Activated T-cell treated with anti-CD3 and anti-CD28 coated beads for 48 hours (primary cell): ENCODE results near the gene POLR2J3.
"Not testable (repeated sequence)": the region's sequence is repeated elsewhere in the genome, so short reads cannot be mapped to it uniquely, and the experiment has no call there.

ENCODE experiments used
- DNase-seq: peaks from one replicate; pipeline ENCODE4 v3.0.0-alpha.2; 2020; ENCODE audit warnings: low read depth

The POLR2J3 gene

DNA sequence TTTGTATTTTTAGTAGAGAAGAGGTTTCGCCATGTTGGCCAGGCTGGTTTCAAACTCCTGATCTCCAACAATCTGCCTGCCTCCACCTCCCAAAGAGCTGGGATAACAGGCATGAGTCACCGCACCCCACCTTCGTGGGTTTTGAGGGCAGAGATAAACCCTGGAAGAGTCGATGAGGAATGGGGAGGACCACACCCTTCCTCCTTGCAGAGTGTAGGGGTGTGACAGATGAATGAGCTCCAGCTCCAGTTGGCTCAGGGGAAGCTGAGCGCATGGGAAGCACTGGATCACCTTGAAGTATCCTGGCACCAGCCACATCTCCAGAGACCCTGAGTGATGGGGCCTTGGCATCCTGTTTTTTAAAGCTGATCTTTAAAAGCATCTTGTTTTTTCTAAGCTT, 11.1 kb upstream of the POLR2J3 start:
- not testable (repeated sequence) for DNase-seq

GRCh38 chr7:102581722-102582121, 9.3 kb upstream of the POLR2J3 start:
- DNase-seq: not testable (repeated sequence)

GRCh38 chr7:102578486-102578885, 6.1 kb upstream of the POLR2J3 start:
- not testable (repeated sequence) for DNase-seq

- DNase-seq: not testable (repeated sequence)
Observed at GRCh38 chr7:102577315-102578240, 5.2 kb upstream of the POLR2J3 start.

DNA sequence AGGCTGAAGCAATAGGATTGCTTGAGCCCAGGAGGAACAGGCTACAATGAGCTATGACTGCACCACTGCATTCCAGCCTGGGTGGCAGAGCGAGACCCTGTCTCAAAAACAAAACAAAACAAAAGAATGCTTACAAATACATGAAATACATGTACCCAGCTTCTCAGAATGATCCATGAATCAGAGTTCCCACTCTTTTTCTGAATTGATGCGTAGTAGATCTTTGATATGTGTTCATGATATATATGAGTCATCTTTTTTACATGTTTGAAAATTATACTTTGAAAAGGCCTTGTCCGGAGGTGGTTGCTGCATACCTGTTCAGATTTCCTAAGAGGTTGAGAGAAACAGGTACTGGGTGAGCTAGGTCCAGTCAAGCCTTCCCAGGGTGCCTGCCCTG, 4.0 kb upstream of the POLR2J3 start:
- DNase-seq: not testable (repeated sequence)

GRCh38 chr7:102574607-102575006, 2.2 kb upstream of the POLR2J3 start:
- not testable (repeated sequence) for DNase-seq

GRCh38 chr7:102568620-102569019, 3.8 kb downstream of the POLR2J3 start:
- not testable (repeated sequence) for DNase-seq

- DNase-seq: not testable (repeated sequence)
Observed at GRCh38 chr7:102550808-102551422, 21.5 kb downstream of the POLR2J3 start, which contains the start of gene SPDYE2. TSS of gene SPDYE2 (plus strand) at chr7:102551226. CDS start at chr7:102553256, 2,030 bp downstream.

DNA sequence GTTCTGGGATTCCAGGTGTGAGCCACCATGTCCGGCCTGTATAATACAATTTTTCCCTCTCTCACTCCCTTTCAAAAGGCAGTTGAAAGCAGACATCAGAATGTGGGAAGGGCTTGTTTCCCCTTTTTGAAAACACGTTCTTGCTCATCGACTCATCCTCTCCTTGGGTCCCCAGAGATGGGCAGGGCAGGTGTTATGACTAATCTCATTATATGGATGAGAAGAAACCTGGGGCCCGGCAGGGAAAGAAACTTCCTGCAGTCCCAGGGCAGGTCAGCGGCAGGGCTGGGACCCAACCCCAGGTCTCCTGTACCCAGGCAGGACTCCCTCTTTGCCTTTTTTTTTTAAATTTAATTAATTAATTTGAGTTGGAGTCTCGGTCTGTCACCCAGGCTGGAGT, 26.0 kb downstream of the POLR2J3 start:
- DNase-seq: not testable (repeated sequence)

GRCh38 chr7:102545288-102545687, 27.1 kb downstream of the POLR2J3 start:
- DNase-seq: not testable (repeated sequence)

GRCh38 chr7:102544372-102544771, 28.0 kb downstream of the POLR2J3 start:
- DNase-seq: not testable (repeated sequence)

DNA sequence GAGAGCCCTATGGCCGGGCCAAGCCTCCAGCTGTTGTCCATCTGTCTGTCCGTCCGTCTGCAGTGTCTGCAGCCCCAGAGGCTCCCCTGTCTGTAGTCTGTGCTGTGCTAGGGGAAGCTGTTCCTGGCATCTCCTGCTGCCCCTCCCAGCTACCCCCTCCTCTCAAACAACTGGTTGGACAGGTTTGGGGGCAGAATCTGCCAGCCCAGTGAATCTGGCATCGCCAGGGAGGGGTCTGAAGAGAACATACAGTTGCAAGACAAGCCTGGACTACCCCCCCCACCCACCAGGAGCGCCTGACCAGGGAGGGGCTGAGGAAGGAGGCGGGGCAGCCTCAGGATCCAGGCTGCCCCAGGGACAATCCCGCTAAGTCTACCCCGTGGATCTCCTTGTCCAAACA, 28.8 kb downstream of the POLR2J3 start, which contains the start of gene UPK3BL2:
Gene UPK3BL2, minus strand, starts transcription at position 101 of the 400 bp plus-strand sequence. Its CDS starts 60 bp downstream, at position 41.
- not testable (repeated sequence) for DNase-seq

DNA sequence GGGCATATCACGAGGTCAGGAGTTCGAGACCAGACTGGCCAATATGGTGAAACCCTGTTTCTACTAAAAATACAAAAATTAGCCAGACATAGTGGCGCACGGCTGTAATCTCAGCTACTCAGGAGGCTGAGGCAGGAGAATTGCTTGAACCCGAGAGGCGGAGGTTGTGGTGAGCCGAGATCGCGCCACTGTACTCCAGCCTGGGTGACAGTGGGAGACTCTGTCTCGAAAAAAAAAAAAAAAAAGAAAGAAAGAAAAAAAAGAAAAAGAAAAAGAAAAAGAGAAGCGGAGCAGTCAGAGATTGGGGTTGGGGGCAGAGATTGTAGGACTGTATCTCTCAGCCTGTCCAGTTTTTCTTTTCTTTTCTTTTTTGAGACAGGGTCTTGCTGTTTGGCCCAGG, 29.6 kb downstream of the POLR2J3 start:
- DNase-seq: not testable (repeated sequence)

GRCh38 chr7:102542083-102542482, 30.3 kb downstream of the POLR2J3 start:
- not testable (repeated sequence) for DNase-seq

- DNase-seq: not testable (repeated sequence)
Observed at GRCh38 chr7:102540604-102541003, 31.8 kb downstream of the POLR2J3 start.

- DNase-seq: not testable (repeated sequence)
Observed at GRCh38 chr7:102535062-102535615, 37.2 kb downstream of the POLR2J3 start.

DNA sequence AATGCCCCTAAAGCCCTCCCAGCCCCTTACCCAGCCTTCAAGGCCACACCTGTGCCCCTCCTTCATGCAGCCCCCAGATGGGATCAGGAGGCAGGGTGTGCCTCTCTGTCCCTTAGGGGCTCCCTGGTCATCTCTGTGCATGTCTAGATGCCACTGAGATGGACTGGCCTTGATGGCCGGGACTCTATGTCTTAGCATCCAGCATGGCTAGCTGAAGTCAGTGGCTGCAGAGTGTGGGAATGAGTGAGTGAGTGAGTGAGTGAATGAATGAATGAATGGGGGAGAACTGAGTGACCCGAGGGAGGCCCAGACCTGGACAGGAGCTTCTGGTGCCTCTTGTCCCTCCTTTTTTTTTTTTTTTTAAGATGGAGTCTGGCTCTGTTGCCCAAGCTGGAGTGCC, 40.3 kb downstream of the POLR2J3 start:
- DNase-seq: not testable (repeated sequence)

DNA sequence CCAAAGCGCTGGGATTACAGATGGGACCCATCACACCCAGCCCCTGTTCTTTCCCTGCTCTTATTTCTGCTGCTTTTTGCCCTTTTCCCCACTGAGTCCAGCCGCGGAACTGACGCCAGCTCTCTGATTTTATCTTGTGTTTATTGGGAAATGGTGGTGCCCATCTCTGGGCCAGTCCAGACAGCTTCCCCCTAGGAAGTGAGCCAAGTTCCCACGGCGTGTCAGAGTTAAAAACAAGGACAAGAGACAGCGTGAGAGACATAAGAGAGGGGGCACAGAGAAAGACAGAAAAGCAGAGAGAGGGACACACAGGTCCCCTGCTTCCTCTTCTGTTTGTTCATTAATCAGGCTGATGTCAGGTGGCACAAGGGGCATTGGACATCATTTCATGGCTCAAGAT, 40.8 kb downstream of the POLR2J3 start:
- not testable (repeated sequence) for DNase-seq

- DNase-seq: not testable (repeated sequence)
Observed at GRCh38 chr7:102527822-102528793, 44.3 kb downstream of the POLR2J3 start.

- not testable (repeated sequence) for DNase-seq
Observed at GRCh38 chr7:102527182-102527581, 45.2 kb downstream of the POLR2J3 start.

DNA sequence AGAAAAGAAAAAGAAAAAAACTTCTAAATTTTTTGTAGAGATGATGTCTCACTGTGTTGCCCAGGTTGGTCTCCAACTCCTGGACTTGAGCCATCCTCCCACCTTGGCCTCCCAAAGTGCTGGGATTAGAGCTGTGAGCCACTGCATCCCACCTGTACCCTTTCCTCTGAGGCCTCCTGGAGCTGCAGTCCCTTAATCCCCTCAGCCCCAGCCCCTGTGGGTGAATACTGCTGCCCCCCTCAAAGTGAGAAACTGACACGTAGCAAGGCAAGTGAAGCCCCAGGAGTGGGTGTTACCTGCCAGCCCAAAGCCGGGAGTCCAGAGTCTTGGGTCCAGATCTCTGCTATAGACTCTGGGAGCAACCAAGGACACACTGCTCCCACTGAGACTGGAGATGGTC, 47.6 kb downstream of the POLR2J3 start:
- not testable (repeated sequence) for DNase-seq
